Activated CD8-positive, alpha-beta memory T cell treated with anti-CD3 and anti-CD28 coated beads, Interleukin-2, amount 10 ng/mL, durations not matched to agents 7 days and 5 days (primary cell): ENCODE data around the gene PARVB. TPM values are rescaled to one million over a fixed set of nuclear protein-coding genes. Genes with fewer than 3 reads are reported as not detected.
A peak's percentile ranks its signal among the peaks of the same experiment; 100 is the strongest.

ENCODE experiments used
- ATAC-seq: fragments of 150-1000 bp; cut with Tn5 transposase; one replicate; pipeline ENCODE4 v1.10.0; 2021; ENCODE audit warnings: moderate library complexity
- CTCF ChIA-PET: fragments of 350-600 bp; sonication (Branson Sonifier 250); formaldehyde crosslinking; loops from one replicate; lab custom pipeline; 2021; ENCODE audit warnings: antibody characterized with exemption; lab: Charles Lee
- DNase-seq: peaks from one replicate; pipeline ENCODE4 v3.0.0-alpha.2; 2020
- H3K27ac Mint-ChIP-seq: one replicate; pipeline ENCODE4 v1.8.0; 2021; ENCODE audit warnings: mild to moderate bottlenecking, mixed read lengths
- H3K27me3 Mint-ChIP-seq: one replicate; pipeline ENCODE4 v1.8.0; 2021; ENCODE audit warnings: mixed read lengths
- H3K36me3 Mint-ChIP-seq: one replicate; pipeline ENCODE4 v1.8.0; 2021; ENCODE audit warnings: mild to moderate bottlenecking, mixed read lengths
- H3K4me1 Mint-ChIP-seq: one replicate; pipeline ENCODE4 v1.8.0; 2021; ENCODE audit warnings: mixed read lengths
- H3K4me3 Mint-ChIP-seq: one replicate; pipeline ENCODE4 v1.8.0; 2021; ENCODE audit warnings: mild to moderate bottlenecking, moderate library complexity, mixed read lengths
- H3K9me3 Mint-ChIP-seq: one replicate; pipeline ENCODE4 v1.8.0; 2022; ENCODE audit warnings: low read depth, mixed read lengths
- total RNA-seq, 2 experiments: library from RNA; stranded (reverse); gene quantifications; one replicate each; pipeline ENCODE4 v1.2.3, GENCODE V29; 2021

Gene PARVB
- total RNA-seq, 2 experiments from 2014 or later, result 56.9 to 66.9 TPM

DNA sequence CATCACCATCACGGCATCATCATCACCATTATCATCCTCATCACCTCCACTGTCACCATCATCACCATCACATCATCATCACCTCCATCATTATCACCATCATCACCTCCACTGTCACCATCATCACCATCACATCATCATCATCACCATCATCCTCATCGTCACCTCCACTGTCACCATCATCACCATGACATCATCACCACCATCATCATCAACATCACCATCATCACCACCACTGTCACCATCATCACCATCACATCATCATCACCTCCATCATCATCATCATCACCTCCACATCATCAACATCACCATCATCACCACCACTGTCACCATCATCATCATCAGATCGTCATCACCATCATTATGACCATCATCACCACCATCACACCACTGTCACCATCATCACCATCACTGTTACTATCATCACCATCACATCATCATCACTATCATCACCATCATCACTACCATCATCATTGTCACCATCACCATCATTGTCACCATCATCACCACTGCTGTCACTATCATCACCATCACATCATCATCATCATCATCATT is 189.5 kb downstream of the PARVB start:
- CTCF ChIA-PET, result no interaction called here
- Mint-ChIP-seq H3K27ac (no peak overlapping the region), H3K4me3 (no peak overlapping the region), H3K36me3 (peaks cover 8% of the 10 kb centered on the region), H3K27me3 (no peaks in the 10 kb centered on the region), H3K9me3 (no peaks in the 10 kb centered on the region), H3K4me1 (peaks cover 12% of the 10 kb centered on the region)
- no peak for ATAC-seq
- no peak for DNase-seq

GRCh38 chr22:44214187-44214586 is 190.1 kb downstream of the PARVB start:
- H3K9me3 Mint-ChIP-seq, result no peaks in the 10 kb centered on the region
- no peak for ATAC-seq
- peaks cover 8% of the 10 kb centered on the region for H3K4me1 Mint-ChIP-seq
- H3K4me3 Mint-ChIP-seq, result no peak overlapping the region
- CTCF ChIA-PET, result no interaction called here
- H3K27me3 Mint-ChIP-seq, result no peaks in the 10 kb centered on the region
- DNase-seq, result peak; percentile 28
- peaks cover 4% of the 10 kb centered on the region for H3K36me3 Mint-ChIP-seq
- no peak overlapping the region for H3K27ac Mint-ChIP-seq

DNA sequence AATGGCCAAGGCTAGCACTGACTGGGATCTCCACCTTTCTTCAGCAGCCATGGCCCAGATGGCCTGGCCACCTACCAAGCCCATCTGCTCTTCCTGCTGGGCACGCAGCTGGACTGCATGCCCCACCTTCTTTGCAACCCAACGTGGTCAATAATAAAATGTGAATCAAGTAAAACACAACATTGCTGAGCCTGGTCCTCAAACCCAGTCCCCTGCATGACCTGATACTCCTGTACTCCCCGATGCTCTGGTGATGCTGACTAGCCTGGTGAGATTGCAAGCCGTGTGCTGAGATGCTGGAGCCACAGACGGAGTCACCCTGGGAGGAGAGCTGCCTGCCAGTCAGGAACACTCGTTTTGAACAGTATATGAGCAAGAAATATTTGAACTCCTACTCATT is 190.7 kb downstream of the PARVB start:
- no peaks in the 10 kb centered on the region for H3K9me3 Mint-ChIP-seq
- CTCF ChIA-PET, result no interaction called here
- ATAC-seq (no peak), DNase-seq (no peak)
- no peak overlapping the region for H3K4me3 Mint-ChIP-seq
- H3K4me1 Mint-ChIP-seq, result peaks cover 4% of the 10 kb centered on the region
- no peak overlapping the region for H3K27ac Mint-ChIP-seq
- H3K27me3 Mint-ChIP-seq, result no peaks in the 10 kb centered on the region
- H3K36me3 Mint-ChIP-seq, result peaks cover under 1% of the 10 kb centered on the region

GRCh38 chr22:44215287-44215686 is 191.2 kb downstream of the PARVB start:
- no peaks in the 10 kb centered on the region for H3K4me1 Mint-ChIP-seq
- no peaks in the 10 kb centered on the region for H3K36me3 Mint-ChIP-seq
- H3K27ac Mint-ChIP-seq, result no peak overlapping the region
- DNase-seq (no peak), ATAC-seq (no peak)
- H3K4me3 Mint-ChIP-seq, result no peak overlapping the region
- H3K9me3 Mint-ChIP-seq, result no peaks in the 10 kb centered on the region
- H3K27me3 Mint-ChIP-seq, result no peaks in the 10 kb centered on the region
- CTCF ChIA-PET, result no interaction called here

GRCh38 chr22:44217346-44217745 is 193.2 kb downstream of the PARVB start:
- no peaks in the 10 kb centered on the region for H3K4me1 Mint-ChIP-seq
- no peaks in the 10 kb centered on the region for H3K9me3 Mint-ChIP-seq
- no peaks in the 10 kb centered on the region for H3K27me3 Mint-ChIP-seq
- ATAC-seq (no peak), DNase-seq (no peak)
- CTCF ChIA-PET, result no interaction called here
- no peaks in the 10 kb centered on the region for H3K36me3 Mint-ChIP-seq
- no peak overlapping the region for H3K4me3 Mint-ChIP-seq
- no peak overlapping the region for H3K27ac Mint-ChIP-seq

- no peak for DNase-seq
- ATAC-seq, result no peak
- H3K27ac Mint-ChIP-seq, result no peak overlapping the region
- no peaks in the 10 kb centered on the region for H3K4me1 Mint-ChIP-seq
- H3K36me3 Mint-ChIP-seq, result no peaks in the 10 kb centered on the region
- H3K27me3 Mint-ChIP-seq, result no peaks in the 10 kb centered on the region
- no peak overlapping the region for H3K4me3 Mint-ChIP-seq
- no peaks in the 10 kb centered on the region for H3K9me3 Mint-ChIP-seq
- CTCF ChIA-PET, result no interaction called here
Observed at GRCh38 chr22:44218071-44218470, 194.0 kb downstream of the PARVB start.

DNA sequence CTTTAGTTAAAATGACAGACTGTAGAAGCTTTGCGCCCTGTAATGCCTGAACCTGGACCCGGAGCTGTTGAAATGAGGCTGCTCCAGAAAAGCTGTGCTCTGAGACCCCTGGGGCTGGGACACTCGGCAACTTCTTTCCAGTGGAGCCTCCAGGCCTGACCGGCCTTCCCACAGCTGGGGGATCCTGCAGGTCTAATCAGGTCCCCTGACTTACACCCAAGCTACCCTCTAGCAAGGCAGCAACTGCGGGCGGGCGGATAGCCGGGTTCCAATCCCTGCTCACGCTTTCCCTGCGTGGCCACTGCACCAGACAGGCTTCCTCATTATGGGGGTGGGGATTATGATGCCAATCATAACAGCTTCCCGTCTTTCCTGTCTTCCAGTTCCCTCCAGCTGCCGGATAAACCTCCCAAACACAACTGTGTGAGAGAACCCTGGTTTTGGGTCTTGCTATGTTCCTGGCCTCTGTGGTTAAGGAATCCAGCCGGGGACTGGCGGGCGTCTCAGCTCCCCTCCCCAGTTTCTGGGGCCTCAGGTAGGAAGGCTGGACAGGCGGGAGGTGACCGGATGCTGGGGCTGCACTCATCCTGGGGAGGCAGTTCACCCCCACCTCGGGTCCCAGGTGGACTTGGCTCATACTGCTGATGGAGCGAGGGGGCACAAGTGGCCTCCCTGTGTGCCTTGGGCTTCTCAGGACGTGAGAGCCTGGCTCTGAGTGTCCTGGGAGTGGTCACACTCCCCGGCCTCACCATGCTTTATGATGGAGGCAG is 195.2 kb downstream of the PARVB start:
- DNase-seq, result peak; percentile 29
- Mint-ChIP-seq H3K27me3 (no peaks in the 10 kb centered on the region), H3K4me1 (no peaks in the 10 kb centered on the region), H3K4me3 (no peak overlapping the region), H3K27ac (no peak overlapping the region), H3K36me3 (no peaks in the 10 kb centered on the region), H3K9me3 (no peaks in the 10 kb centered on the region)
- no peak for ATAC-seq
- CTCF ChIA-PET, result no interaction called here

- no peaks in the 10 kb centered on the region for H3K9me3 Mint-ChIP-seq
- H3K27me3 Mint-ChIP-seq, result peaks cover 12% of the 10 kb centered on the region
- ATAC-seq (no peak), DNase-seq (peak; percentile 28)
- H3K4me3 Mint-ChIP-seq, result no peak overlapping the region
- CTCF ChIA-PET, result no interaction called here
- H3K27ac Mint-ChIP-seq, result no peak overlapping the region
- H3K4me1 Mint-ChIP-seq, result no peaks in the 10 kb centered on the region
- no peaks in the 10 kb centered on the region for H3K36me3 Mint-ChIP-seq
Observed at GRCh38 chr22:44220727-44221680, 196.9 kb downstream of the PARVB start.

GRCh38 chr22:44221710-44222475 is 197.8 kb downstream of the PARVB start:
- Mint-ChIP-seq H3K9me3 (no peaks in the 10 kb centered on the region), H3K36me3 (no peaks in the 10 kb centered on the region), H3K27me3 (peaks cover 15% of the 10 kb centered on the region), H3K27ac (no peak overlapping the region), H3K4me1 (no peaks in the 10 kb centered on the region), H3K4me3 (no peak overlapping the region)
- CTCF ChIA-PET, result no interaction called here
- ATAC-seq (no peak), DNase-seq (peak; percentile 26)

Other genes with a start within 250 kb of the PARVB start
- under 1 TPM; 0.14 to 0.32 TPM for gene EFCAB6, start 212.0 kb upstream of the PARVB start, total RNA-seq
- gene SULT4A1, start 161.8 kb upstream of the PARVB start, total RNA-seq, result not detected
- gene PNPLA5, start 132.3 kb upstream of the PARVB start, total RNA-seq, result not detected
- under 1 TPM in 1 of 2 experiments, not detected in 1; 0.19 TPM for gene PNPLA3, start 100.5 kb upstream of the PARVB start, total RNA-seq
- gene SAMM50, start 68.9 kb upstream of the PARVB start, total RNA-seq, result 10 to 100 TPM; 42.2 to 57.9 TPM
- gene PARVG, start 156.6 kb downstream of the PARVB start, total RNA-seq, result 100 to 1,000 TPM; 125 to 170 TPM